ENCODE measurements around the gene OR6K6. TPM values are rescaled to one million over a fixed set of nuclear protein-coding genes. Genes with fewer than 3 reads are reported as not detected.

Gene OR6K6
- polyA plus RNA-seq, 1 donor (not counting 4 experiments of a cell fraction or from before 2014, with no cell fraction given) = not detected

DNA sequence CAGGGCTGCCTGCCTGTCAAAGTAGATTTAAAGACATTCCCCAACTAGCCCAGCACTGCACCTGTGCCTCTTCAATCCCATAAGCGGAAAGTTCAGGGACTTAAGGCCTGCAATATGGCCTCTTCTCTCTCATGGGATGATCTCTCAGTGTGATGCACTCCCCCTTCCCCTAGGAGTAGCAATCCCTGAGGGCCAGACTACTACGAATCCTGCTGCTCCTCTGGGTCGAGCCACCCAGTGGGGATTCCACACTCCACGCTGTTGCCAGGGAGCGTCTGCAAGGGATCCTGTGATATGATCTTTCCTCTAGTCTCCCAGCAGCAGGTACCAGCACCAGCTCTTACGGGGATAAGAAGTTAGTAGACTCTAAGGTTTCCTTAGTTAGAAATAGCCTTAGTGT, 39.7 kb downstream of the OR6K6 start:
- DNase-seq (ENCODE audit: low read depth, low spot score) (no peak), FAIRE-seq (no peak)
- Histone ChIP-seq H4K20me1 (ENCODE audit: control insufficient read depth, extremely low read depth, insufficient read depth, low read length) (no peaks in the 10 kb centered on the region), H3K4me2 (ENCODE audit: control insufficient read depth, extremely low read depth, insufficient read depth, low read depth, low read length) (no peak overlapping the region), H3K4me3 (ENCODE audit: control insufficient read depth in 2 of 3, extremely low read depth in 1 of 3, insufficient read depth in 2 of 3, low read depth in 1 of 3, low read length in 3 of 3) (no peak overlapping the region), H3K9ac (ENCODE audit: control insufficient read depth, extremely low read depth, insufficient read depth, low read length) (no peak overlapping the region), H3K36me3 (ENCODE audit: control insufficient read depth in 2 of 2, extremely low read depth in 1 of 2, insufficient read depth in 2 of 2, low read length in 2 of 2) (no peaks in the 10 kb centered on the region), H3K79me2 (ENCODE audit: control insufficient read depth, insufficient read depth, low read length) (no peaks in the 10 kb centered on the region), H3K4me1 (ENCODE audit: control insufficient read depth, extremely low read depth, insufficient read depth, low read length) (no peaks in the 10 kb centered on the region), H3K9me3 (ENCODE audit: control insufficient read depth, low read depth, low read length) (no peaks in the 10 kb centered on the region), H2AFZ (ENCODE audit: control insufficient read depth, low read length) (no peak overlapping the region), H3K27me3 (ENCODE audit: control insufficient read depth, extremely low read depth, insufficient read depth, low read length) (no peaks in the 10 kb centered on the region), H3K27ac (ENCODE audit: control insufficient read depth, insufficient read depth, low read length) (no peak overlapping the region), H3K9me1 (ENCODE audit: control insufficient read depth, extremely low read depth, insufficient read depth, low read length) (no peaks in the 10 kb centered on the region)
- dilution Hi-C loops (cut with MboI; ENCODE audit: extremely low pct_ligation_motif_present, low sequenced_read_pairs) = no loop called here
- TF ChIP-seq, protein P1, sequence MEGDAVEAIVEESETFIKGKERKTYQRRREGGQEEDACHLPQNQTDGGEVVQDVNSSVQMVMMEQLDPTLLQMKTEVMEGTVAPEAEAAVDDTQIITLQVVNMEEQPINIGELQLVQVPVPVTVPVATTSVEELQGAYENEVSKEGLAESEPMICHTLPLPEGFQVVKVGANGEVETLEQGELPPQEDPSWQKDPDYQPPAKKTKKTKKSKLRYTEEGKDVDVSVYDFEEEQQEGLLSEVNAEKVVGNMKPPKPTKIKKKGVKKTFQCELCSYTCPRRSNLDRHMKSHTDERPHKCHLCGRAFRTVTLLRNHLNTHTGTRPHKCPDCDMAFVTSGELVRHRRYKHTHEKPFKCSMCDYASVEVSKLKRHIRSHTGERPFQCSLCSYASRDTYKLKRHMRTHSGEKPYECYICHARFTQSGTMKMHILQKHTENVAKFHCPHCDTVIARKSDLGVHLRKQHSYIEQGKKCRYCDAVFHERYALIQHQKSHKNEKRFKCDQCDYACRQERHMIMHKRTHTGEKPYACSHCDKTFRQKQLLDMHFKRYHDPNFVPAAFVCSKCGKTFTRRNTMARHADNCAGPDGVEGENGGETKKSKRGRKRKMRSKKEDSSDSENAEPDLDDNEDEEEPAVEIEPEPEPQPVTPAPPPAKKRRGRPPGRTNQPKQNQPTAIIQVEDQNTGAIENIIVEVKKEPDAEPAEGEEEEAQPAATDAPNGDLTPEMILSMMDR (optimal IDR thresholded peaks at IDR 0.05 in 1 of 3, IDR thresholded peaks at IDR 0.05 in 1 of 3, conservative IDR thresholded peaks at IDR 0.05 in 1 of 3; ENCODE audit: extremely low read depth in 1 of 3, insufficient read depth in 2 of 3, low read length in 3 of 3) = no peak
- TF ChIP-seq EZH2 (IDR thresholded peaks at IDR 0.05; ENCODE audit: low read length) = no peak

DNA sequence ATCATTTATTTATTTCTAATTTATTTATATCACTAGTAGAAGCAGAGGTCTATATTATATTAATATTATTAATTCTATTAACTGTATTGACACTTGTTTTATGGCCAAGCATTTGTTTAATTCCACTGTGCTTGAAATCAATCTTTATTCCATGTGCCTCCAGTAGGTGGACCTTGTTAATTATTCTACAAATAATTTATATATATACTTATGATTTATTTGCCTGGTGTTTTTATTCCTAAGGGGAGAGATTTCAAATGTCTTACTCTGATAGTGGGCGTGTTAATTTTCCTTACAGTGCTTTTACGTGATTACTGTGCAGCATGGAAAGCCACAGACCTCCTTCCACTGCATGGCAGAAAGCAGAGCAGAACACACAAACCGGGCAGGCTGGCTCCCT, 44.0 kb downstream of the OR6K6 start:
- TF ChIP-seq EZH2 (IDR thresholded peaks at IDR 0.05; ENCODE audit: low read length) = no peak
- TF ChIP-seq, protein P1 (optimal IDR thresholded peaks at IDR 0.05 in 1 of 3, IDR thresholded peaks at IDR 0.05 in 1 of 3, conservative IDR thresholded peaks at IDR 0.05 in 1 of 3; ENCODE audit: extremely low read depth in 1 of 3, insufficient read depth in 2 of 3, low read length in 3 of 3) = no peak
- no peak overlapping the region for H3K4me2 ChIP-seq (ENCODE audit: control insufficient read depth, extremely low read depth, insufficient read depth, low read depth, low read length)
- dilution Hi-C loops (cut with MboI; ENCODE audit: extremely low pct_ligation_motif_present, low sequenced_read_pairs) = no loop called here
- no peak overlapping the region for H2AFZ ChIP-seq (ENCODE audit: control insufficient read depth, low read length)
- no peaks in the 10 kb centered on the region for H3K79me2 ChIP-seq (ENCODE audit: control insufficient read depth, insufficient read depth, low read length)
- no peaks in the 10 kb centered on the region for H3K9me1 ChIP-seq (ENCODE audit: control insufficient read depth, extremely low read depth, insufficient read depth, low read length)
- H4K20me1 ChIP-seq (ENCODE audit: control insufficient read depth, extremely low read depth, insufficient read depth, low read length) = no peaks in the 10 kb centered on the region
- no peak overlapping the region for H3K27ac ChIP-seq (ENCODE audit: control insufficient read depth, insufficient read depth, low read length)
- no peak overlapping the region for H3K4me3 ChIP-seq (ENCODE audit: control insufficient read depth in 2 of 3, extremely low read depth in 1 of 3, insufficient read depth in 2 of 3, low read depth in 1 of 3, low read length in 3 of 3)
- no peak for FAIRE-seq
- DNase-seq (ENCODE audit: low read depth, low spot score) = no peak
- no peak overlapping the region for H3K9ac ChIP-seq (ENCODE audit: control insufficient read depth, extremely low read depth, insufficient read depth, low read length)
- no peaks in the 10 kb centered on the region for H3K36me3 ChIP-seq (ENCODE audit: control insufficient read depth in 2 of 2, extremely low read depth in 1 of 2, insufficient read depth in 2 of 2, low read length in 2 of 2)
- H3K4me1 ChIP-seq (ENCODE audit: control insufficient read depth, extremely low read depth, insufficient read depth, low read length) = no peaks in the 10 kb centered on the region
- H3K27me3 ChIP-seq (ENCODE audit: control insufficient read depth, extremely low read depth, insufficient read depth, low read length) = no peaks in the 10 kb centered on the region
- H3K9me3 ChIP-seq (ENCODE audit: control insufficient read depth, low read depth, low read length) = no peaks in the 10 kb centered on the region
